Naive thymus-derived CD8-positive, alpha-beta T cell (primary cell): ENCODE measurements around the gene ASB3. TPM values are rescaled to one million over a fixed set of nuclear protein-coding genes. Genes with fewer than 3 reads are reported as not detected.
"Not testable (repeated sequence)": the region's sequence is repeated elsewhere in the genome, so short reads cannot be mapped to it uniquely, and the experiment has no call there.

Experiments
- ATAC-seq, 2 donors: fragments of 150-1000 bp; cut with Tn5 transposase in 1 of 2; sonication (Bioruptor Pico), chemical (Tn5 transposase) in 1 of 2; 1 replicate in 1 of 2; 2 replicates in 1 of 2; pipeline ENCODE4 v1.10.0; 2021; ENCODE audit warnings: mild to moderate bottlenecking in 2 of 2, moderate library complexity in 2 of 2
- POLR2A ChIA-PET: fragments of 350-600 bp; sonication (Branson Sonifier 250); formaldehyde crosslinking; loops from one replicate; lab custom pipeline; 2021; ENCODE audit warnings: antibody characterized with exemption; lab: Charles Lee
- DNase-seq, 10 donors: peaks; one replicate each; pipeline versions ENCODE4 v3.0.0 to v3.0.0-alpha.2; 2020 to 2022
- H3K27ac Mint-ChIP-seq, 10 donors: one replicate each; pipeline ENCODE4 v1.8.0; 2020 to 2022; ENCODE audit warnings: mild to moderate bottlenecking in 10 of 10, mixed read lengths in 10 of 10, moderate library complexity in 4 of 10, inconsistent platforms in 1 of 10
- H3K27me3 Mint-ChIP-seq, 5 donors: one replicate each; pipeline ENCODE4 v1.8.0; 2021 to 2022; ENCODE audit warnings: mixed read lengths in 5 of 5
- H3K36me3 Mint-ChIP-seq, 3 donors: one replicate each; pipeline ENCODE4 v1.8.0; 2020 to 2022; ENCODE audit warnings: mixed read lengths in 3 of 3, mild to moderate bottlenecking in 2 of 3, inconsistent platforms in 1 of 3
- H3K4me1 Mint-ChIP-seq, 4 donors: one replicate each; pipeline ENCODE4 v1.8.0; 2021 to 2022; ENCODE audit warnings: mixed read lengths in 4 of 4
- H3K4me3 Mint-ChIP-seq, 10 donors: one replicate each; pipeline ENCODE4 v1.8.0; 2020 to 2022; ENCODE audit warnings: mild to moderate bottlenecking in 10 of 10, mixed read lengths in 10 of 10, moderate library complexity in 6 of 10, inconsistent platforms in 1 of 10
- H3K9me3 Mint-ChIP-seq, 9 donors: one replicate each; pipeline ENCODE4 v1.8.0; 2020 to 2022; ENCODE audit warnings: mixed read lengths in 9 of 9, mild to moderate bottlenecking in 3 of 9, inconsistent platforms in 1 of 9, moderate library complexity in 1 of 9
- polyA plus RNA-seq, 3 donors: library from polyadenylated mRNA; unstranded; fragments of 300-500 nt; fragmentation: Illumina TruSeq; gene quantifications; one replicate each; pipeline ENCODE4 v1.2.3, GENCODE V29; 2021
- total RNA-seq, 8 experiments: library from RNA in 2 of 8; stranded (reverse) in 2 of 8; gene quantifications; one replicate each; pipeline ENCODE4 v1.2.3 and lab custom pipeline; 2021 to 2026

Gene ASB3, protein sequence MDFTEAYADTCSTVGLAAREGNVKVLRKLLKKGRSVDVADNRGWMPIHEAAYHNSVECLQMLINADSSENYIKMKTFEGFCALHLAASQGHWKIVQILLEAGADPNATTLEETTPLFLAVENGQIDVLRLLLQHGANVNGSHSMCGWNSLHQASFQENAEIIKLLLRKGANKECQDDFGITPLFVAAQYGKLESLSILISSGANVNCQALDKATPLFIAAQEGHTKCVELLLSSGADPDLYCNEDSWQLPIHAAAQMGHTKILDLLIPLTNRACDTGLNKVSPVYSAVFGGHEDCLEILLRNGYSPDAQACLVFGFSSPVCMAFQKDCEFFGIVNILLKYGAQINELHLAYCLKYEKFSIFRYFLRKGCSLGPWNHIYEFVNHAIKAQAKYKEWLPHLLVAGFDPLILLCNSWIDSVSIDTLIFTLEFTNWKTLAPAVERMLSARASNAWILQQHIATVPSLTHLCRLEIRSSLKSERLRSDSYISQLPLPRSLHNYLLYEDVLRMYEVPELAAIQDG
- 10 to 100 TPM; 34.5 to 39.8 TPM for total RNA-seq
- polyA plus RNA-seq: 10 to 100 TPM; 14.9 to 17.4 (median 16.4) TPM
- 24.1 to 49.6 (median 34.7) reads per million in 6 experiments for total RNA-seq (lab: John Stamatoyannopoulos, UW)

DNA sequence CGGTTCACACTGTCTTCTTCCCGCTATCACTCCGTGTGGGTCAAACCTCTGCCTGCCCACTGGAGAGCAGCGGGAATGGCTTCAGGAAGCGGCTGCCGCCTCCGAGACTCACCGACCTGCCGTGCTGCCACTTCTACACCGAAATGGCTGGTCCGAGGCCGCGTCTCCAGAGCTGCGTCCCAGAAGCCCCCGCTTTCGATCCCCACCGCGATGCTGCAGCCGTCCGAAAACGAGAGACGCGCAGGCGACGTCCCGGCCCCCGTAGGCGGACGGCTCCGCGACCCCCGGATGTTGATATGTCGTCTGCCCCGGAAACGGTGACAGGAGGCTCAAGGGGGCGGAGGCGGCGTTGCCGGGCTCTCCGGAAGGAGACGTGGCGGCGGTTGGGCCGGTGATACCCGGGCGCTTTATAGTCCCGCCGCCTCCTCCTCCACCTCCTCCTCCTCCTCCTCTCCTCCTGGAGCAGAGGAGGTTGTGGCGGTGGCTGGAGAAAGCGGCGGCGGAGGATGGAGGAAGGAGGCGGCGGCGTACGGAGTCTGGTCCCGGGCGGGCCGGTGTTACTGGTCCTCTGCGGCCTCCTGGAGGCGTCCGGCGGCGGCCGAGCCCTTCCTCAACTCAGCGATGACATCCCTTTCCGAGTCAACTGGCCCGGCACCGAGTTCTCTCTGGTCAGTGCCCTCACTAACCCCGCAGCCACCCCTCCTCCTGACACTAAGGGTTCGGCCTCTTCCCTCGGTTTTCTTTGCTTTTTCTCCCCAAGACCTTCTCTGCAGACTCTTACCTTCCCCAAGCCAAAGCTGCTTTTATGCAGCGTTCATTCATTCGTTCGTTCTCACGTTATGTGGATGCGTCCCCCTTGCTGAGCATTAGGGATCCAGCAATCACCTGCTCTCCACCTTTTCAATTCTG is at the start of gene ASB3, which contains the start of gene ERLEC1:
ASB3 (minus strand) TSS at position 249 of the 909 bp plus-strand sequence. CDS start 21,381 bp downstream, outside the sequence.
ERLEC1 (plus strand) TSS at position 340 of the 909 bp plus-strand sequence; CDS start at position 507, 167 bp downstream.
- POLR2A ChIA-PET: interaction anchor here (0.6 to 2.0 kb wide), 5 partner anchors 9 to 48 kb away, joined by 4 to 34 read pairs (median 4); partner anchors contain the start of gene CHAC2
- peak; percentile 78 to 94 (median 88) for DNase-seq

GRCh38 chr2:53829980-53830290 is 43.2 kb upstream of the ASB3 start:
- H3K27me3 Mint-ChIP-seq, DNase-seq, H3K4me1 Mint-ChIP-seq, POLR2A ChIA-PET, ATAC-seq, H3K27ac Mint-ChIP-seq, H3K4me3 Mint-ChIP-seq: not testable (repeated sequence)
- Mint-ChIP-seq H3K9me3 (peaks cover 0 to 11% (median 3%) of the 10 kb centered on the region in 9 donors), H3K36me3 (peaks cover 11 to 40% (median 37%) of the 10 kb centered on the region in 3 donors)

More for the DNA sequence above, at the start of gene ASB3, which contains the start of gene ERLEC1:
- H3K27me3 Mint-ChIP-seq: no peaks in the 10 kb centered on the region
- H3K27ac Mint-ChIP-seq: peak within 1 kb of the TSS; percentile 91 to 99 (median 96)
- H3K36me3 Mint-ChIP-seq: peaks cover 0 to 14% (median 0%) of the 10 kb centered on the region in 3 donors
- no peaks in the 10 kb centered on the region for H3K9me3 Mint-ChIP-seq
- ATAC-seq: peak; percentile 88 to 92
- H3K4me1 Mint-ChIP-seq: peaks cover 23 to 71% (median 54%) of the 10 kb centered on the region in 4 donors
- H3K4me3 Mint-ChIP-seq: peak within 1 kb of the TSS; percentile 90 to 99 (median 96)

DNA sequence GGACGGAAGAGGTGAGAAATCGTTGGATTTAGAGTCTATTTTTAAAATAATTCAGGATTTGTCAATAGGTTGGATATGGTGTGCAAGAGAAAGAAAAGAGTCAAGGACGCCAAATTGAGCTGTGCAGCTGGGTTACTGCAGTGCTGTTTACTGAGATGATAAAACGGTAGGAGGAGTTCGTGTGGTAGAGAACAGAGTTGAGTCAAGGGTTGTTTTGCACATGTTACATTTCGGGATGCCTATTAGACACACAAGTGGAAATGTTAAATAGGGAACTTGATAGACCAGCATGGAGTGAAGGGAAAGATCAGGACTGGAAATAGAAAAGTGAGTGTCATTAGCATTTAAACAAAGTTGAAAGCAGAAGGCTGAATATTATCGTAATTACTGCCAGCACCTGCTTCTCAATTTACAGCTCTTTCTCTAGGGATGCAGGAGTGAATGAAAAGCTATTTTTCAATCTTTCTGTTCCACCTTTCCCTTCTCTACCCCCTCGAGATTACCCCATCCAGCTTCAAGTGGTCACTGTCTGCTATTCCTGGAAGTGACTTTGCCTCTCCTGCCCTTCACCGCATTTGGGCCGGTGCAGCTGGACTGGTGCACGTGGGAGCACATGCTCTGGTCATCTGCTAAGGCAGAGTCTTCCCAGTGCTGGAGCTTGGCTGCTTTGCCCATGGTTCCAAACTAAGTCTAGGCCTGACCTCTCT is 42.7 kb upstream of the ASB3 start:
- H3K27ac Mint-ChIP-seq: no peak overlapping the region
- H3K9me3 Mint-ChIP-seq: peaks cover 0 to 11% (median 3%) of the 10 kb centered on the region in 9 donors
- POLR2A ChIA-PET: no interaction called here

DNA sequence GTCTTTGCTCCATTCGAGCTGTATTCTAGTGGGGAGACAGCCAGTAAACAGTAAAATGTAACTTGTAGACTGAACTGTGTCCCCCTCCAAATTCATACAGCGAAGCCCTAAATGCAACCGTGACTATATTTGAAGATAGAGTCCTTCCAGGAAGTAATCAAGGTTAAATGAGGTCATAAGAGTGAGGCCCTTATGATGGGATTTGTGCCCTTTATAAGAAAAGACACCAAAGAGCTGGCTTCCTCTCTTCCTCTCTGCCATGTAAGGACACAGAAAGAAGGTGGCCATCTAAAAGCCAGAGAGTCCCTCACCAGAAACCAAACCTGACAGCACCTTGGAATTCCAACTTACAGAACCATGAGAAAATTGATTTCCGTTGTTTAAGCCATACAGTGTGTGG is 41.6 kb upstream of the ASB3 start:
- H3K27ac Mint-ChIP-seq: no peak overlapping the region
- DNase-seq (no peak), ATAC-seq (no peak)
- no peaks in the 10 kb centered on the region for H3K27me3 Mint-ChIP-seq
- H3K4me3 Mint-ChIP-seq: no peak overlapping the region
- POLR2A ChIA-PET: no interaction called here
- H3K4me1 Mint-ChIP-seq: no peaks in the 10 kb centered on the region
- H3K36me3 Mint-ChIP-seq: peaks cover 7 to 31% (median 27%) of the 10 kb centered on the region in 3 donors
- H3K9me3 Mint-ChIP-seq: peaks cover 0 to 11% (median 3%) of the 10 kb centered on the region in 9 donors

More for the DNA sequence above, 42.7 kb upstream of the ASB3 start:
- ATAC-seq (no peak), DNase-seq (no peak)
- Mint-ChIP-seq H3K4me1 (no peaks in the 10 kb centered on the region), H3K36me3 (peaks cover 11 to 37% (median 36%) of the 10 kb centered on the region in 3 donors), H3K4me3 (no peak overlapping the region), H3K27me3 (no peaks in the 10 kb centered on the region)

DNA sequence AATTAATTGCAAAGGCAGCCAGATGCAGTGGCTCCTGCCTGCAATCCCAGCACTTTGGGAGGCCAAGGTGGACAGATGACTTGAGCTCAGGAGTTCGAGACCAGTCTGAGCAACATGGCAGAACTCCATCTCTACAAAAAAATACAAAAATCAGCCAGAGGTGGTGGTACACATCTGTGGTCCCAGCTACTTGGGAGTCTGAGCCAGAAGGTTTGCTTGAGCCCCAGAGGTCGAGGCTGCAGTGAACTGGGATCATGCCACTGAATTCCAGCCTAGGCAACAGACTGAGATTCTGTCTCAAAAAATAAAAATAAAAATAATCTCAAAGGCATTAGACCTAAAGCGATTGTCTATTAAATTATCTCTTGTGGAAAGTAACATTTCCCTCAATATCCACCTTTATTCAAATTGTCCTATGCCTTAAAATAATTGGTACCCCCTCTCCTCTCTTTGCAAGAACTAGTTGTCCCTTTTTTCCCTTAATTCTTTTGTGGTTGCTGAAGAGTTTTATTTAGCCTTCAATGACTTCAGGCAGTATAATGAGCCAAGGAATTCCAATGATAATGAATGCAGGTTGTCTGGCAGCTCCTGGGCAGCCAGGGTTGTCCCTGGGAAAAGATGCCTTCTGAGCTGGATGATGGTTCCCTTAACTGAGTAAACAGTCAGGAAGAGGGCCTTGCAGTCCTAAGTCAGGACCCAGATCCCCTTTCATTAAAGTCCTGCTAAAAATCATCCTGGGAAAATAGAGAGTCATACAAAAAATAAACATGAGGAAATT is 40.8 kb upstream of the ASB3 start:
- H3K9me3 Mint-ChIP-seq: peaks cover 0 to 11% (median 3%) of the 10 kb centered on the region in 9 donors
- H3K27me3 Mint-ChIP-seq: no peaks in the 10 kb centered on the region
- H3K4me1 Mint-ChIP-seq: no peaks in the 10 kb centered on the region
- H3K27ac Mint-ChIP-seq: no peak overlapping the region
- no peak overlapping the region for H3K4me3 Mint-ChIP-seq
- POLR2A ChIA-PET: no interaction called here
- no peak for DNase-seq
- no peak for ATAC-seq
- peaks cover 7 to 25% (median 21%) of the 10 kb centered on the region in 3 donors for H3K36me3 Mint-ChIP-seq

GRCh38 chr2:53826587-53827397 is 40.0 kb upstream of the ASB3 start:
- no peaks in the 10 kb centered on the region for H3K4me1 Mint-ChIP-seq
- no peaks in the 10 kb centered on the region for H3K27me3 Mint-ChIP-seq
- H3K27ac Mint-ChIP-seq: peak overlapping the region in 3 of 10 donors; percentile 24 to 76 (median 73)
- H3K36me3 Mint-ChIP-seq: peaks cover 7 to 17% (median 16%) of the 10 kb centered on the region in 3 donors
- POLR2A ChIA-PET: no interaction called here
- no peak for DNase-seq
- ATAC-seq: no peak
- no peak overlapping the region for H3K4me3 Mint-ChIP-seq
- H3K9me3 Mint-ChIP-seq: peaks cover 0 to 11% (median 3%) of the 10 kb centered on the region in 9 donors

- H3K9me3 Mint-ChIP-seq: peaks cover 0 to 11% (median 3%) of the 10 kb centered on the region in 9 donors
- H3K4me3 Mint-ChIP-seq: no peak overlapping the region
- ATAC-seq: no peak
- POLR2A ChIA-PET: no interaction called here
- peak overlapping the region in 1 of 10 donors; percentile 3 for H3K27ac Mint-ChIP-seq
- no peak for DNase-seq
- H3K4me1 Mint-ChIP-seq: no peaks in the 10 kb centered on the region
- no peaks in the 10 kb centered on the region for H3K27me3 Mint-ChIP-seq
- H3K36me3 Mint-ChIP-seq: peaks cover 7 to 13% (median 10%) of the 10 kb centered on the region in 3 donors
Measured at GRCh38 chr2:53826030-53826410, 39.3 kb upstream of the ASB3 start.

DNA sequence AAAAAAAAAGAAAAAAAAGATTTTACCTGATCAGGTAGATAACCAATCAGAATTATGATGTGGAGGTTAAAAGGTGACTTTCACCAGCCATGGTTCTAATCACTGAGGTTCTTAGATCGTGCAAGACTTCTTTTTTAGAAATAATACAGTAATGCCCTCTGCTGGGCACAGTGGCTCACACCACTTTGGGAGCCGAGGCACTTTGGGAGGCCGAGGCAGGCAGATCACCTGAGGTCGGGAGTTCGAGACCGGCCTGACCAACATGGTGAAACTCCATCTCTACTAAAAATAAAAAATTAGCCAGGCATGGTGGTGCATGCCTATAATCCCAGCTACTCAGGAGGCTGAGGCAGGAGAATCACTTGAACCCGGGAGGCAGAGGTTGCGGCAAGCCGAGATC is 36.9 kb upstream of the ASB3 start:
- H3K9me3 Mint-ChIP-seq, H3K27me3 Mint-ChIP-seq, POLR2A ChIA-PET, H3K27ac Mint-ChIP-seq, ATAC-seq, H3K4me1 Mint-ChIP-seq, DNase-seq, H3K4me3 Mint-ChIP-seq: not testable (repeated sequence)
- peaks cover 3 to 21% (median 16%) of the 10 kb centered on the region in 3 donors for H3K36me3 Mint-ChIP-seq

GRCh38 chr2:53821810-53822209 is 35.1 kb upstream of the ASB3 start:
- H3K9me3 Mint-ChIP-seq: no peaks in the 10 kb centered on the region
- ATAC-seq (no peak), DNase-seq (no peak)
- H3K27ac Mint-ChIP-seq: no peak overlapping the region
- peaks cover 6 to 29% (median 12%) of the 10 kb centered on the region in 3 donors for H3K36me3 Mint-ChIP-seq
- H3K4me3 Mint-ChIP-seq: no peak overlapping the region
- H3K27me3 Mint-ChIP-seq: no peaks in the 10 kb centered on the region
- POLR2A ChIA-PET: no interaction called here
- no peaks in the 10 kb centered on the region for H3K4me1 Mint-ChIP-seq

DNA sequence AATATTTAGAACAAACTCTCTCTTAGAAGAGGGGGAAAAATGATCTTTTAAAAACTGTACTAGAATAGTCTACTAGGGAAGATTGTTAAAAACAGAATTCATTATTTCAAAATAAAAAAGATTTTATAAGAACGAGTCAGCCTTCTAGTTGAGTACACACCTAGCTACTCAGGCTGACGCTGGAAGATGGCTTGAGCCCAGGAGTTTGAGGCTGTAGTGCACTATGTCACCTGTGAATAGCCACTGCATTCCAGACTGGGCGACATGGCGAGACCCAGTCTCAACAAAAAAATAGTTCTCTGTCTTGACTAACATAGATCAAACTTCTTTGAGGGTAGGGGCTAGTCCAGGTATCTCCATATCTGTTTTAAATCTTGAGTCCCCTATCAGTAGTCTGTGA is 34.0 kb upstream of the ASB3 start:
- Mint-ChIP-seq H3K4me3 (no peak overlapping the region), H3K36me3 (peaks cover 6 to 40% (median 19%) of the 10 kb centered on the region in 3 donors), H3K27me3 (no peaks in the 10 kb centered on the region), H3K9me3 (no peaks in the 10 kb centered on the region), H3K27ac (no peak overlapping the region), H3K4me1 (no peaks in the 10 kb centered on the region)
- ATAC-seq: no peak
- no peak for DNase-seq
- POLR2A ChIA-PET: no interaction called here

- no peak overlapping the region for H3K27ac Mint-ChIP-seq
- POLR2A ChIA-PET: no interaction called here
- no peak overlapping the region for H3K4me3 Mint-ChIP-seq
- DNase-seq (no peak), ATAC-seq (no peak)
- H3K4me1 Mint-ChIP-seq: no peaks in the 10 kb centered on the region
- peaks cover 6 to 47% (median 25%) of the 10 kb centered on the region in 3 donors for H3K36me3 Mint-ChIP-seq
- H3K9me3 Mint-ChIP-seq: no peaks in the 10 kb centered on the region
- no peaks in the 10 kb centered on the region for H3K27me3 Mint-ChIP-seq
Measured at GRCh38 chr2:53820048-53820447, 33.3 kb upstream of the ASB3 start.
